GM12891 (cell line): ENCODE measurements around the gene KIF15.

Experiments
- PAX5 ChIP-seq: IDR thresholded peaks from 2 replicates; pipeline ENCODE4 v1.6.1; 2011; ENCODE audit warnings: low read length, moderate library complexity, mild to moderate bottlenecking; ENCODE audit not compliant: insufficient read depth, severe bottlenecking
- POLR2A ChIP-seq: IDR thresholded peaks from 2 replicates; pipeline ENCODE4 v1.6.1; 2011; ENCODE audit warnings: low read depth, low read length, control low read depth
- POLR2AphosphoS5 ChIP-seq: IDR thresholded peaks from 2 replicates; pipeline ENCODE4 v1.6.1; 2011; ENCODE audit warnings: low read depth, low read length, control low read depth
- SPI1 ChIP-seq: IDR thresholded peaks from 2 replicates; pipeline ENCODE4 v1.6.1; 2011; ENCODE audit warnings: low read depth, low read length, control low read depth
- TAF1 ChIP-seq: IDR thresholded peaks from 2 replicates; pipeline ENCODE4 v1.6.1; 2011; ENCODE audit warnings: low read depth, low read length, control low read depth

DNA sequence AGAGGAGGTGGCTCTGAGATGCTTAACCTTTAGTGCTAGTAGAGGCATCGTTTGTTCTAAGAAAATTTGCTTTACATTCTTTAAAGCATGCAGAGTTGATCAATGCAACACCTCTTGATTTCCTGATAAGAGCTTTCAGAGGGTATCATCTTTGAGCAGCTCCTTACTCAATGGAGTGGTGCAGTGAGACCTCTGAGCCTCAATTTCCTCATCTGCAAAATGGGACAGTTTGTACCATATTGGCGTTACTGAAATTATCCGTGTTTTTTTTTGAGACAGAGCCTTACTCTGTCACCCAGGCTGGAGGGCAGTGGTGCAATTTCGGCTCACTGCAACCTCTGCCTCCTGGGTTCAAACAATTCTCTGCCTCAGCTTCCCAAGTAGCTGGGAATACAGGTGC, 98.5 kb downstream of the KIF15 start:
- TF ChIP-seq POLR2AphosphoS5 (no peak), POLR2A (no peak), PAX5 (no peak), TAF1 (no peak), SPI1 (no peak)
